ENCODE measurements around the gene BAG3.

The BAG3 gene

DNA sequence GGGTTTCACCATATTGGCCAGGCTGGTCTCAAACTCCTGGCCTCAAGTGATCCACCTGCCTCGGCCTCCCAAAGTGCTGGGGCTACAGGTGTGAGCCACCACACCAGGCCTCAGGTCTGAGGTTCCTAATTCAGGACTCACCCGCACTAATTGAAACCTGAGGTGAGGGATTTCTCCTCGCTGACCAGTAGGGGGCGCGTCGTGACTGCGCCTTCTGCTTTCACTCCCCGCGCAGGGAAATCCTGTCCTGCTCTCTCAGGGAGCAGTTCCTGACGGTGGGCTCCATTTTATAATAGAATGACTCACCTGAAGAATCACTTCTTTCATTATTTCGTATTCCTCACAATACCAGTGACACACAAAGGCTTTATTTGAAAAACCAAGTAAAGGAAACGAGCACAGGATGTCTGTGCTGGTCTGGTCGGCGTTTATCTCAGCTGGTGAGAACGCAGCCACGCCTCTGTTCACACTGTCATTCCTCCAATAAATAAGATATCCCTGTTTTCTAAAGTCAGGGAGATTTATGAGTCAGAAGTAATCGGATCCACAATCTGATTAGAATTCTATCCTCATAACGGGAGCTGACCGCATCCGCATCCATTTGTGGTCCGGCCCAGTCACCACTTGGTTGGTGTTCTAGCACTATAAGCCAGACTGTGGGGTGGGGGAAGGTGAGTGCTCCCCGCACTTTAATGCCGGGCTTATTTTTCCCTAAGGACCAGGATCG is 35.4 kb downstream of the BAG3 start:
- H3K4ac ChIP-seq (ENCODE audit: low read depth in 1 of 2, low read length in 2 of 2): no peak overlapping the region
- no peak overlapping the region for H2BK12ac ChIP-seq (ENCODE audit: low read length in 2 of 2)
- no peak overlapping the region for H2AFZ ChIP-seq (ENCODE audit: low read depth, low read length)
- peak; percentile 82 for DNase-seq
- H3K4me2 ChIP-seq (ENCODE audit: low read length, poor library complexity, severe bottlenecking): peak overlapping the region; percentile 87
- peak overlapping the region; percentile 30 to 69 for H3K4me3 ChIP-seq (ENCODE audit: insufficient read depth in 1 of 2, low read depth in 1 of 2, low read length in 2 of 2)
- H3K4me1 ChIP-seq (ENCODE audit: control insufficient read depth, insufficient read depth, low read depth, low read length): peaks cover 9% of the 10 kb centered on the region
- no peaks in the 10 kb centered on the region for H3K9me3 ChIP-seq (ENCODE audit: control insufficient read depth, low read length)
- no peak overlapping the region for H2AK5ac ChIP-seq (ENCODE audit: low read length, severe bottlenecking)
- H3K27me3 ChIP-seq (ENCODE audit: control insufficient read depth in 1 of 2, insufficient read depth in 1 of 2, low read length in 2 of 2): no peaks in the 10 kb centered on the region
- WGBS: 10% methylated on average over 18 of the region's 24 CpGs
- H4K91ac ChIP-seq (ENCODE audit: low read length): no peak overlapping the region
- H3K36me3 ChIP-seq (ENCODE audit: control insufficient read depth in 1 of 2, insufficient read depth in 2 of 2, low read depth in 1 of 2, low read length in 2 of 2): no peaks in the 10 kb centered on the region
- no peak overlapping the region for H2BK120ac ChIP-seq (ENCODE audit: low read depth, low read length)
- peak overlapping the region; percentile 62 for H3K27ac ChIP-seq (ENCODE audit: low read length, poor library complexity, severe bottlenecking)
- peak overlapping the region; percentile 86 for H3K9ac ChIP-seq (ENCODE audit: low read length)
- H3K18ac ChIP-seq (ENCODE audit: low read depth in 1 of 2, low read length in 2 of 2): no peak overlapping the region
- H3K14ac ChIP-seq (ENCODE audit: low read length in 2 of 2): no peak overlapping the region
- H2BK15ac ChIP-seq (ENCODE audit: low read depth, poor library complexity, severe bottlenecking): peak overlapping the region; percentile 61
- no peaks in the 10 kb centered on the region for H3K79me1 ChIP-seq (replicated peaks; ENCODE audit: low read length, poor library complexity, severe bottlenecking)
- H2BK5ac ChIP-seq (ENCODE audit: low read depth, low read length, poor library complexity, severe bottlenecking): no peak overlapping the region
- H3K23ac ChIP-seq (ENCODE audit: low read length in 2 of 2): no peak overlapping the region
- peak overlapping the region; percentile 50 for H4K8ac ChIP-seq (ENCODE audit: low read length)

DNA sequence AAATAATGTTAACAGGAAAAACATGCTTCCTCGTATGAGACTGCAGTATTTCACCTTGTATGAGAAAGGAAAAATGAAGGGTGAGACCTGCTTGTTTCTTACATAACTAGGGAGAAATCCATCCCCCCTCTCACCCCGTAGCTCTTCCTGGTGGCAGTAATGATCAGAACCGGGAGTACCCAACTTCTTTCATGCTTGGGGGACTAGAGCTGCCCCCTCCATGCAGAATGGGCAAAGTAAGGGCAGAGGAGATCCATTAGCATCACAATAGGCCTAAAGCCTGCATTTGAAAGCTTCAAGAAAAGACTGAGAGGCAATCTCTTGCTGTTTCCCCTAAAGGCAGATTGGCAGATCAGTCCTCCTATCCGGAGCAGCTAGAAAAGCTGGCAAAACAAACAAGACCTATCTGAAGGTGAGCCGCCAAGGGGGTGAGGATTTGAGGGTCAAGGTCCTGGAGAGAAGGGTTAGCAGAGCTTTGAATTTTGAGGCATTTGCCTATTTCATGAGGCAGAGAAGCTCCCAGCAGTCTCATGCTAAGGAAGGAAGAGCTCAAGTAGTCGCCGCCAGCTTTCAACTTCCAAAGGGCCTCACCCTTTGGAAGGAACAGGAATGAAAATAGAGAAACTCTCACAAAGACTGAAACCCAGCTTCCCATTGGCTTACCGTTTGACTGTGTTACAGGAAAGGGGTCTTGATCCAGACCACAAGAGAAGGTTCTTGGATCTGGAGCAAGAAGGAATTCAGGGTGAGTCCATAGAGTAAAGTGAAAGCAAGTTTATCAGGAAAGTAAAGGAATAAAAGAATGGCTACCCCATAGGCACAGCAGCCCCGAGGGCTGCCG is 36.2 kb downstream of the BAG3 start:
- Histone ChIP-seq H2AK5ac (ENCODE audit: low read length, severe bottlenecking) (no peak overlapping the region), H3K27me3 (ENCODE audit: control insufficient read depth in 1 of 2, insufficient read depth in 1 of 2, low read length in 2 of 2) (no peaks in the 10 kb centered on the region), H2BK120ac (ENCODE audit: low read depth, low read length) (no peak overlapping the region), H3K79me1 (replicated peaks; ENCODE audit: low read length, poor library complexity, severe bottlenecking) (no peaks in the 10 kb centered on the region), H3K4me3 (ENCODE audit: insufficient read depth in 1 of 2, low read depth in 1 of 2, low read length in 2 of 2) (no peak overlapping the region), H3K9ac (ENCODE audit: low read length) (peak overlapping the region; percentile 86), H3K9me3 (ENCODE audit: control insufficient read depth, low read length) (no peaks in the 10 kb centered on the region), H2BK15ac (ENCODE audit: low read depth, poor library complexity, severe bottlenecking) (no peak overlapping the region), H3K23ac (ENCODE audit: low read length in 2 of 2) (no peak overlapping the region), H3K4ac (ENCODE audit: low read depth in 1 of 2, low read length in 2 of 2) (peak overlapping the region in 1 of 2 experiments; percentile 0), H2BK5ac (ENCODE audit: low read depth, low read length, poor library complexity, severe bottlenecking) (no peak overlapping the region), H3K4me2 (ENCODE audit: low read length, poor library complexity, severe bottlenecking) (peak overlapping the region; percentile 87), H2AFZ (ENCODE audit: low read depth, low read length) (no peak overlapping the region), H4K91ac (ENCODE audit: low read length) (no peak overlapping the region), H3K14ac (ENCODE audit: low read length in 2 of 2) (no peak overlapping the region), H4K8ac (ENCODE audit: low read length) (peak overlapping the region; percentile 62), H3K36me3 (ENCODE audit: control insufficient read depth in 1 of 2, insufficient read depth in 2 of 2, low read depth in 1 of 2, low read length in 2 of 2) (no peaks in the 10 kb centered on the region), H3K27ac (ENCODE audit: low read length, poor library complexity, severe bottlenecking) (peak overlapping the region; percentile 62), H3K18ac (ENCODE audit: low read depth in 1 of 2, low read length in 2 of 2) (no peak overlapping the region), H2BK12ac (ENCODE audit: low read length in 2 of 2) (no peak overlapping the region), H3K4me1 (ENCODE audit: control insufficient read depth, insufficient read depth, low read depth, low read length) (peaks cover 4% of the 10 kb centered on the region)
- peak; percentile 58 for DNase-seq
- WGBS: 21% methylated on average over 7 of the region's 10 CpGs

DNA sequence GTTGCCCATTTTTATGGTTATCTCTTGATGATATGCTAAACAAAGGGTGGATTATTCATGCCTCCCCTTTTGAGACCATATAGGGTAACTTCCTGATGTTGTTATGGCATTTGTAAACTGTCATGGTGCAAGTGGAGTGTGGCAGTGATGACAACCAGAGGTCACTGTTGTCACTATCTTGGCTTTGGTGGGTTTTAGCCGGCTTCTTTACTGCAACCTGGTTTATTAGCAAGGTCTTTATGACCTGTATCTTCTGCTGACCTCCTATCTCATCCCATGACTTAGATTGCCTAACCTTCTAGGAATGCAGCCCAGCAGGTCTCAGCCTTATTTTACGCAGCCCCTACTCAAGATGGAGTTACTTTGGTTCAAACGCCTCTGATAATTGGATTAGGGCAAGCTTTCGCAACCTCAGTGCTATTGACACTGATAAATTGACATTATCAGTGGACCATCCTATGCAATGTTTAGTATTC is 36.9 kb downstream of the BAG3 start:
- Histone ChIP-seq H3K27ac (ENCODE audit: low read length, poor library complexity, severe bottlenecking) (no peak overlapping the region), H3K4me2 (ENCODE audit: low read length, poor library complexity, severe bottlenecking) (no peak overlapping the region)

DNA sequence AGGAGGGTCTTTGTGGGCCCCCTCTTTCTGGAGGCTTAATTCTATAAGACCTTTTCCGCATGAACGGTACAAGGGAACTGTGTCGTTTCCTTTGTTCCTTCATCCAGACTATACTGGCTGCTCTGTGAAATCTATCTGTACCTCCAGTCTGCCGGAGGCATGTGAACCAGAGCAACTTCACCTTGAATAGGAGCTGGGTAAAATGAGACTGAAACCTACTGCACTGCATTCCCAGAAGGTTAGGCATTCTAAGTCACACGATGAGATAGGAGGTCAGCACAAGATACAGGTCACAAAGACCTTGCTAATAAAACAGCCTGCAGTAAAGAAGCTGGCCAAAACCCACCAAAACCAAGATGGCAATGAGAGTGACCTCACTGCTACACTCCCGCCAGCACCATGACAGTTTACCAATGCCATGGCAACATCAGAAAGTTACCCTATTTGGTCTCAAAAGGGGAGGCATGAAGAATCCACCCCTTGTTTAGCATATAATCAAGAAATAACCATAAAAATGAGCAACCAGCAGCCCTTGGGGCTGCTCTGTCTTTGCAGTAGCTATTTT is 37.9 kb downstream of the BAG3 start:
- Histone ChIP-seq H4K91ac (ENCODE audit: low read length) (no peak overlapping the region), H3K9me3 (ENCODE audit: control insufficient read depth, low read length) (no peaks in the 10 kb centered on the region), H3K23ac (ENCODE audit: low read length in 2 of 2) (no peak overlapping the region), H2AK5ac (ENCODE audit: low read length, severe bottlenecking) (no peak overlapping the region), H3K79me1 (replicated peaks; ENCODE audit: low read length, poor library complexity, severe bottlenecking) (no peaks in the 10 kb centered on the region), H3K4me2 (ENCODE audit: low read length, poor library complexity, severe bottlenecking) (no peak overlapping the region), H3K27me3 (ENCODE audit: control insufficient read depth in 1 of 2, insufficient read depth in 1 of 2, low read length in 2 of 2) (peaks cover 0 to 13% of the 10 kb centered on the region in 2 experiments), H2BK5ac (ENCODE audit: low read depth, low read length, poor library complexity, severe bottlenecking) (no peak overlapping the region), H2BK15ac (ENCODE audit: low read depth, poor library complexity, severe bottlenecking) (no peak overlapping the region), H3K14ac (ENCODE audit: low read length in 2 of 2) (no peak overlapping the region), H3K9ac (ENCODE audit: low read length) (no peak overlapping the region), H3K4me1 (ENCODE audit: control insufficient read depth, insufficient read depth, low read depth, low read length) (peaks cover 11% of the 10 kb centered on the region), H3K27ac (ENCODE audit: low read length, poor library complexity, severe bottlenecking) (no peak overlapping the region), H3K18ac (ENCODE audit: low read depth in 1 of 2, low read length in 2 of 2) (no peak overlapping the region), H4K8ac (ENCODE audit: low read length) (no peak overlapping the region), H3K4me3 (ENCODE audit: insufficient read depth in 1 of 2, low read depth in 1 of 2, low read length in 2 of 2) (no peak overlapping the region), H3K4ac (ENCODE audit: low read depth in 1 of 2, low read length in 2 of 2) (no peak overlapping the region), H2BK120ac (ENCODE audit: low read depth, low read length) (no peak overlapping the region), H3K36me3 (ENCODE audit: control insufficient read depth in 1 of 2, insufficient read depth in 2 of 2, low read depth in 1 of 2, low read length in 2 of 2) (no peaks in the 10 kb centered on the region), H2AFZ (ENCODE audit: low read depth, low read length) (no peak overlapping the region), H2BK12ac (ENCODE audit: low read length in 2 of 2) (no peak overlapping the region)
- 85% methylated on average over 6 of the region's 6 CpGs for WGBS
- no peak for DNase-seq

More for the DNA sequence above, 36.9 kb downstream of the BAG3 start:
- Histone ChIP-seq H3K4me1 (ENCODE audit: control insufficient read depth, insufficient read depth, low read depth, low read length) (peaks cover 6% of the 10 kb centered on the region), H2AFZ (ENCODE audit: low read depth, low read length) (no peak overlapping the region), H4K8ac (ENCODE audit: low read length) (no peak overlapping the region), H3K4ac (ENCODE audit: low read depth in 1 of 2, low read length in 2 of 2) (no peak overlapping the region), H3K14ac (ENCODE audit: low read length in 2 of 2) (no peak overlapping the region), H3K79me1 (replicated peaks; ENCODE audit: low read length, poor library complexity, severe bottlenecking) (no peaks in the 10 kb centered on the region), H3K36me3 (ENCODE audit: control insufficient read depth in 1 of 2, insufficient read depth in 2 of 2, low read depth in 1 of 2, low read length in 2 of 2) (no peaks in the 10 kb centered on the region), H3K9ac (ENCODE audit: low read length) (no peak overlapping the region), H3K18ac (ENCODE audit: low read depth in 1 of 2, low read length in 2 of 2) (no peak overlapping the region), H2AK5ac (ENCODE audit: low read length, severe bottlenecking) (no peak overlapping the region), H3K27me3 (ENCODE audit: control insufficient read depth in 1 of 2, insufficient read depth in 1 of 2, low read length in 2 of 2) (peaks cover 0 to 5% of the 10 kb centered on the region in 2 experiments), H2BK15ac (ENCODE audit: low read depth, poor library complexity, severe bottlenecking) (no peak overlapping the region), H3K9me3 (ENCODE audit: control insufficient read depth, low read length) (no peaks in the 10 kb centered on the region), H2BK12ac (ENCODE audit: low read length in 2 of 2) (no peak overlapping the region), H3K4me3 (ENCODE audit: insufficient read depth in 1 of 2, low read depth in 1 of 2, low read length in 2 of 2) (no peak overlapping the region), H4K91ac (ENCODE audit: low read length) (no peak overlapping the region), H3K23ac (ENCODE audit: low read length in 2 of 2) (no peak overlapping the region), H2BK120ac (ENCODE audit: low read depth, low read length) (no peak overlapping the region), H2BK5ac (ENCODE audit: low read depth, low read length, poor library complexity, severe bottlenecking) (no peak overlapping the region)
- DNase-seq: no peak
- WGBS: 65% methylated on average over 4 of the region's 4 CpGs

Measured in mesenchymal stem cell (in vitro differentiated cells and primary cell).